Endothelial cell of umbilical vein (primary cell): ENCODE measurements around the gene RALGPS1. TPM values are rescaled to one million over a fixed set of nuclear protein-coding genes. Genes with fewer than 3 reads are reported as not detected.

ENCODE experiments used
- BruUV-seq: library from RNA; stranded (reverse); fragments of 400-500 nt; replicated peaks from 2 replicates; lab custom pipeline; 2021; lab: Mats Ljungman, UMichigan
- CTCF ChIA-PET: fragments of 300-600, 350-600 bp; sonication (Branson Sonifier 250); formaldehyde crosslinking; loops from one replicate; lab custom pipeline; 2021; ENCODE audit warnings: antibody characterized with exemption, inconsistent platforms; lab: Charles Lee
- POLR2A ChIA-PET: fragments of 300-600, 350-600 bp; sonication (Branson Sonifier 250); formaldehyde crosslinking; loops from one replicate; lab custom pipeline; 2021; ENCODE audit warnings: antibody characterized with exemption, inconsistent platforms; lab: Charles Lee
- DNase-seq: peaks from one replicate; pipeline ENCODE4 v3.0.0-alpha.2; 2011; ENCODE audit warnings: low read depth, low spot score
- FAIRE-seq: peaks from 2 replicates; lab custom pipeline; 2011; peaks lifted over from hg19 to GRCh38; lab: Jason Lieb, UNC
- H2AFZ ChIP-seq: 2 replicates; pipeline ENCODE4 v1.6.0; 2012; ENCODE audit warnings: low read depth, low read length, control low read depth, inconsistent platforms
- H3K27ac ChIP-seq: 2 replicates; pipeline ENCODE4 v1.5.1; 2011; ENCODE audit warnings: low read depth, mild to moderate bottlenecking, control low read depth, low read length, moderate library complexity; ENCODE audit not compliant: insufficient read depth
- H3K27me3 ChIP-seq, 2 experiments: 2 replicates each; pipeline versions ENCODE4 v1.6.0 to v1.6.1; 2011; ENCODE audit warnings: low read length in 2 of 2, mixed read lengths in 1 of 2; ENCODE audit not compliant: control insufficient read depth in 2 of 2, insufficient read depth in 2 of 2
- H3K36me3 ChIP-seq, 2 experiments: 2 replicates in 1 of 2; 3 replicates in 1 of 2; pipeline ENCODE4 v1.5.1; 2011; ENCODE audit warnings: low read length in 2 of 2, mild to moderate bottlenecking in 1 of 2, moderate library complexity in 1 of 2; ENCODE audit not compliant: control insufficient read depth in 2 of 2, insufficient read depth in 2 of 2; ENCODE audit errors: extremely low read depth in 1 of 2
- H3K4me1 ChIP-seq: 3 replicates; pipeline ENCODE4 v1.5.1; 2011; ENCODE audit warnings: mild to moderate bottlenecking, low read length; ENCODE audit not compliant: control insufficient read depth, insufficient read depth; ENCODE audit errors: extremely low read depth
- H3K4me2 ChIP-seq: 2 replicates; pipeline ENCODE4 v1.6.1; 2011; ENCODE audit warnings: low read length, control low read depth, mixed read lengths; ENCODE audit not compliant: insufficient read depth
- H3K4me3 ChIP-seq, 3 experiments: fragments of 200-600 bp in 1 of 3; sonication (generic), shearing (Covaris generic) in 1 of 3; replicated peaks in 1 of 3; 2 replicates each; pipeline ENCODE4 v1.5.1; 2011 to 2016; ENCODE audit warnings: control low read depth in 3 of 3, low read length in 3 of 3, mild to moderate bottlenecking in 2 of 3, inconsistent platforms in 1 of 3, low read depth in 1 of 3, moderate library complexity in 1 of 3; ENCODE audit not compliant: insufficient read depth in 1 of 3
- H3K79me2 ChIP-seq: 2 replicates; pipeline ENCODE4 v1.6.0; 2012; ENCODE audit warnings: low read length, inconsistent platforms; ENCODE audit not compliant: control insufficient read depth, insufficient read depth
- H3K9ac ChIP-seq: replicated peaks from 2 replicates; pipeline ENCODE3; 2011; ENCODE audit warnings: low read length, control low read depth; ENCODE audit not compliant: insufficient read depth; ENCODE audit errors: extremely low read depth
- H3K9me1 ChIP-seq: replicated peaks from 3 replicates; pipeline ENCODE4 v1.6.0; 2011; ENCODE audit warnings: mild to moderate bottlenecking, low read length; ENCODE audit not compliant: control insufficient read depth, insufficient read depth; ENCODE audit errors: extremely low read depth
- H3K9me3 ChIP-seq: replicated peaks from 2 replicates; pipeline ENCODE4 v1.5.1; 2012; ENCODE audit warnings: low read length, inconsistent platforms; ENCODE audit not compliant: control insufficient read depth, insufficient read depth
- H4K20me1 ChIP-seq: replicated peaks from 2 replicates; pipeline ENCODE3; 2011; ENCODE audit warnings: mild to moderate bottlenecking, low read length; ENCODE audit not compliant: control insufficient read depth, insufficient read depth; ENCODE audit errors: extremely low read depth
- EZH2 ChIP-seq: IDR thresholded peaks from 2 replicates; pipeline ENCODE4 v1.6.1; 2012; ENCODE audit warnings: borderline replicate concordance, low read depth, mild to moderate bottlenecking, moderate library complexity, low read length, inconsistent platforms; ENCODE audit not compliant: severe bottlenecking
- FOS ChIP-seq: IDR thresholded peaks from 2 replicates; pipeline ENCODE4 v1.6.1; 2011; ENCODE audit warnings: mild to moderate bottlenecking, low read length, moderate library complexity, borderline replicate concordance; ENCODE audit not compliant: insufficient read depth
- GATA2 ChIP-seq: IDR thresholded peaks from 2 replicates; pipeline ENCODE4 v1.7.0; 2011; ENCODE audit warnings: low read depth, mild to moderate bottlenecking, moderate library complexity, mixed read lengths, low read length; ENCODE audit not compliant: insufficient read length, insufficient read depth
- JUN ChIP-seq: IDR thresholded peaks from 2 replicates; pipeline ENCODE4 v1.6.1; 2011; ENCODE audit warnings: borderline replicate concordance, low read depth; ENCODE audit not compliant: insufficient read length, insufficient read depth
- MAX ChIP-seq: IDR thresholded peaks from 2 replicates; pipeline ENCODE4 v1.6.1; 2011; ENCODE audit not compliant: insufficient read depth, insufficient read length
- MYC ChIP-seq: IDR thresholded peaks from one replicate; pipeline ENCODE4 v1.6.1; 2011; ENCODE audit warnings: mild to moderate bottlenecking, low read depth, low read length
- POLR2A ChIP-seq: IDR thresholded peaks from 2 replicates; pipeline ENCODE4 v1.6.1; 2012; ENCODE audit warnings: low read depth, mild to moderate bottlenecking, control low read depth, low read length
- POLR2AphosphoS5 ChIP-seq: IDR thresholded peaks from 2 replicates; pipeline ENCODE4 v1.6.1; 2012; ENCODE audit warnings: low read depth, mild to moderate bottlenecking, control low read depth, low read length, moderate library complexity; ENCODE audit not compliant: insufficient read depth
- dilution Hi-C: fragments of 300-500 bp; cut with MboI; formaldehyde crosslinking; loops from one replicate; pipeline ENCODE4 v1.15.0; 2019; ENCODE audit warnings: low sequenced_read_pairs; ENCODE audit not compliant: extremely low pct_ligation_motif_present
- intact Hi-C: fragments of 100-400 bp; cut with micrococcal nuclease; formaldehyde crosslinking; loops from one replicate; pipeline ENCODE4 v1.10.0; 2022
- polyA plus RNA-seq, 4 experiments: library from polyadenylated mRNA; depleted of rRNA in 3 of 4; stranded (reverse) in 3 of 4; unstranded in 1 of 4; fragments of >200 nt; gene quantifications; 2 replicates each; pipeline versions ENCODE4 v1.2.1 to v1.2.3, GENCODE V29; 2011 to 2012; ENCODE audit warnings: missing spikeins in 1 of 4
- total RNA-seq: library from RNA; stranded (reverse); gene quantifications from 2 replicates; pipeline ENCODE4 v1.2.3, GENCODE V29; 2021
- TF ChIP-seq, protein P1 (sequence below), 2 donors: IDR thresholded peaks; 1 replicate in 1 of 2; 2 replicates in 1 of 2; pipeline ENCODE4 v1.5.1; 2011; ENCODE audit warnings: low read length in 2 of 2, mild to moderate bottlenecking in 2 of 2, moderate library complexity in 2 of 2, control low read depth in 1 of 2, inconsistent platforms in 1 of 2, low read depth in 1 of 2; ENCODE audit not compliant: insufficient read depth in 1 of 2; ENCODE audit errors: extremely low read depth in 1 of 2

RALGPS1 gene
- total and polyA plus RNA-seq, 2 donors (not counting 3 experiments of a cell fraction or from before 2014, with no cell fraction given): 3.8 to 5.5 TPM

- no peak overlapping the region for H2AFZ ChIP-seq
- POLR2A ChIA-PET: no interaction called here
- no peaks in the 10 kb centered on the region for H4K20me1 ChIP-seq
- BruUV-seq: no TSS peak
- no peaks in the 10 kb centered on the region for H3K9me3 ChIP-seq
- no peaks in the 10 kb centered on the region for H3K9me1 ChIP-seq
- H3K27ac ChIP-seq: no peak overlapping the region
- no peak overlapping the region for H3K4me2 ChIP-seq
- no peaks in the 10 kb centered on the region for H3K4me1 ChIP-seq
- FAIRE-seq: no peak
- no peak overlapping the region for H3K4me3 ChIP-seq
- H3K27me3 ChIP-seq: no peaks in the 10 kb centered on the region
- TF ChIP-seq EZH2 (no peak), FOS (no peak), POLR2AphosphoS5 (no peak), MYC (no peak), POLR2A (no peak), GATA2 (no peak), MAX (no peak), JUN (no peak)
- TF ChIP-seq, protein P1, sequence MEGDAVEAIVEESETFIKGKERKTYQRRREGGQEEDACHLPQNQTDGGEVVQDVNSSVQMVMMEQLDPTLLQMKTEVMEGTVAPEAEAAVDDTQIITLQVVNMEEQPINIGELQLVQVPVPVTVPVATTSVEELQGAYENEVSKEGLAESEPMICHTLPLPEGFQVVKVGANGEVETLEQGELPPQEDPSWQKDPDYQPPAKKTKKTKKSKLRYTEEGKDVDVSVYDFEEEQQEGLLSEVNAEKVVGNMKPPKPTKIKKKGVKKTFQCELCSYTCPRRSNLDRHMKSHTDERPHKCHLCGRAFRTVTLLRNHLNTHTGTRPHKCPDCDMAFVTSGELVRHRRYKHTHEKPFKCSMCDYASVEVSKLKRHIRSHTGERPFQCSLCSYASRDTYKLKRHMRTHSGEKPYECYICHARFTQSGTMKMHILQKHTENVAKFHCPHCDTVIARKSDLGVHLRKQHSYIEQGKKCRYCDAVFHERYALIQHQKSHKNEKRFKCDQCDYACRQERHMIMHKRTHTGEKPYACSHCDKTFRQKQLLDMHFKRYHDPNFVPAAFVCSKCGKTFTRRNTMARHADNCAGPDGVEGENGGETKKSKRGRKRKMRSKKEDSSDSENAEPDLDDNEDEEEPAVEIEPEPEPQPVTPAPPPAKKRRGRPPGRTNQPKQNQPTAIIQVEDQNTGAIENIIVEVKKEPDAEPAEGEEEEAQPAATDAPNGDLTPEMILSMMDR (IDR thresholded peaks at IDR 0.05; ENCODE audit: extremely low read depth in 1 of 2, insufficient read depth in 1 of 2, low read depth in 1 of 2, low read length in 2 of 2): no peak
- intact Hi-C loops: no loop called here
- H3K9ac ChIP-seq: no peak overlapping the region
- dilution Hi-C loops: no loop called here
- CTCF ChIA-PET: no interaction called here
- no peaks in the 10 kb centered on the region for H3K79me2 ChIP-seq
- H3K36me3 ChIP-seq: peaks cover 0 to 3% of the 10 kb centered on the region in 2 experiments
- DNase-seq: no peak
Observed at GRCh38 chr9:127093319-127094020, 178.9 kb downstream of the RALGPS1 start.
